GM18498 (cell line): Measurements from ENCODE around the gene CHI3L2.

ENCODE experiments used
- ATAC-seq: cut with Tn5 transposase; IDR thresholded peaks from one replicate; pipeline ENCODE4 v1.9.1; 2021; ENCODE audit warnings: mild to moderate bottlenecking, moderate library complexity; ENCODE audit not compliant: unreplicated experiment

Gene CHI3L2

GRCh38 chr1:111286912-111287311 is 59.4 kb downstream of the CHI3L2 start:
- no peak for ATAC-seq

- no peak for ATAC-seq
Measured at GRCh38 chr1:111289371-111289770, 61.9 kb downstream of the CHI3L2 start.

- no peak for ATAC-seq
Measured at GRCh38 chr1:111290104-111290503, 62.6 kb downstream of the CHI3L2 start.

GRCh38 chr1:111290630-111291029 is 63.1 kb downstream of the CHI3L2 start, which contains the start of gene CHIA:
TSS of gene CHIA (plus strand) at chr1:111290851. CDS start at chr1:111310468, 19,617 bp downstream.
- no peak for ATAC-seq
